Measurements from ENCODE around the gene TMEM87A.

GRCh38 chr15:42279234-42279723 is 6.0 kb upstream of the TMEM87A start:
- TF ChIP-seq CTCF (IDR thresholded peaks at IDR 0.05) (no peak), POLR2A (IDR thresholded peaks at IDR 0.05) (no peak)

Measured in heart left ventricle (tissue), 13 donors.